NCI-H526 (cell line): ENCODE results near the gene LATS2.
A peak's percentile ranks its signal among the peaks of the same experiment; 100 is the strongest.
"Not testable (repeated sequence)": the region's sequence is repeated elsewhere in the genome, so short reads cannot be mapped to it uniquely, and the experiment has no call there.

Experiments used
- DNase-seq, 2 experiments: peaks; one replicate each; lab custom pipeline; 2025; lab: John Stamatoyannopoulos, UW

Gene LATS2

DNA sequence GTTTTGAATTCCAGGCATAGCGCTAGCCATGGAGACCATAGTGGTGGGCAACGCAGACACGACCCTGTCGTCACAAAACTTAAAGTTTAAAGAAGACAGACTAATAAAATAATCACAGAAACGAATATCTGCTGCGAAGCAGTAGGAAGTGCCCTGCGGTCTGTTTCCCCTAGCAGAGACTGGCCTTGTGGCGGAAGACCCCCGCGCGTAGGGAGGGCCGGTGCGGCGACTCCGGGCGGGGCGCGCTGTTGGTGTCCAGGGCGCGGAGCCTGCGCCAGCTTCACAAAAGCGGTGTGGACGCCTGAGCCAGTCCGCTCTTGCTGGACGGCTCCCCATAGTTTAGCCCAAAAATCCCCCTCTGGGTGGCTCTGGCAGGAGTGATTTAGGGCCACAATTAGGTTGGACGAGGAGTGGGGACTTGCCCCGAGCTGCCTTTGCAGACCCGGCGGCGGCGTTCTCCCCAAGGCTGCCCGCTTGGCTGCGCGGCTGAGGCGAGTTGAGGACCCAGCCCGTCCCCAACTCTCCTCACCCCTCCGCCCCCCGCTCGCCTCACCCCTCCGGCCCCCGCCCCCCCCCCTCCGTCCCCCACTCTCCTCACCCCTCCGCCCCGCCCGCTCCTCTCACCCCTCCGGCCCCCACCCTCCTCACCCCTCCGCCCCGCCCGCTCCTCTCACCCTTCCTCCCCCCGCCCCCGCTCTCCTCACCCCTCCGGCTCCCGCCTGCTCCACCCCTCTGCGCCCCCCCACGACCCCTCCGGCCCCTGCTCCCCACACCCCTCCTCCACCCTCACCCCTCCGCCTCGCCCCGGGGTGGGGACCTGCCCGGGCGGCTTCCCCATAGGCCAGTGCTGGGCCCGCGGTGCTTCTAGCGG lies 14.2 kb upstream of the LATS2 start:
- DNase-seq = peak in 1 of 2 experiments; percentile 51

- no peak for DNase-seq
Measured at GRCh38 chr13:21075011-21075378, 13.6 kb upstream of the LATS2 start.

DNA sequence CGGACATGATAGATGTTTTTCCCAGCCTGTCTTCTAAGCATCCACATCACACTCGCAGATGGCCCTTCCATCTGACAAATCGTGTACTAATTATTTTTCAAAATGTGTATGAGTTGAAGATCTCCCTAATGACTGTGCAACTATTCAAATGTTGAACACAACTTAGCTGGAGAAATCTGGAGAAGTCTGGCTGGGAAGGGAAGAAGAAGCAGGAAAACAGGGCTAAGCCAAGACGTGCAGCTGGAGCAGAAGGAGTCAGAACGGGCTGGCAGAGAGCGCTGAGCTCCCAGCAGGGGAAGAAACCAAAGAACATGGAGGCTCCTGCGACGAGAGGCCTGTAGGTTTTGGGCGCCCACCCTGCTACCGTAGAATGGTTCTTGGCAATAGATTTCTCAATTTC lies 13.2 kb upstream of the LATS2 start:
- no peak for DNase-seq

- no peak for DNase-seq
Measured at GRCh38 chr13:21071924-21072323, 10.5 kb upstream of the LATS2 start.

DNA sequence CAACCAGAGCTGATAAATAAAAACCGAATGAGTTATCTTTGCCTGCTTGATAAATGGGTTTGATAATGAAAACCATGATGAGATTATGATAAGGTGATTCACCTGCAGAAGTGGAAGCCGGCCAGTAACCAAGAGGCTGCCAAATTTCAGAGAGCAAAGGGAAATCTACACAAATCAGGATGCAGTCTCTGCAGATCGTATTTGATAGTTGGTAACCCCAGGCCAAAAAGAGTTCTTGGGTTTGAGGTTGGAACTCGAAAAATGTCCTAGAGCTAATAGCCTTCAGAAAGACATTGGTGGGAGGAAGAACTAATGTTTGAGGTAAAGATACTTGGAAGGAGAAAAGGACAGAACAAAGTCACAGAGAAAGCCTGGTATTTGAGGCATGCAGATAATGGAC lies 9.6 kb upstream of the LATS2 start:
- no peak for DNase-seq

DNA sequence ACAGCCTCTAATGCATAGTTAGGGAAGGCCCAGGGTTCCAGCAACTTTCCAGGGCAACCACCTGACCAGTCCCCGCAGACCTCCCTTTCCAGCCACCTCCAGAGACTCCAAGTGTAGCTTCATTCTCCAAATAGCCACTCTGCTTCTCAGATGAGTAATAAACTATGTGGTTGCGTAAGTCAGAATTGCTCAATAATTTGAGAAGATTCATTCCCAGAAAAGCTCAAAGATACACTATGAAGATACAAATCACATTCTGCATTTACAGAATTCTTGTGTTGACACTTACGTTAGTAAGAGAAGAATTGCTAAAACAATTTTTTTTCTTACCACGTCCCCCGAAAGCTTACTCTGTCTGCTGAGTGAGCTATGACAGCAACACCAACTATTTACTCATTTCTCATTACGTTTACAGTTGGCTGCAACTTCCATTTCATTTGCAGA lies 8.2 kb upstream of the LATS2 start:
- no peak for DNase-seq

GRCh38 chr13:21067848-21068247 lies 6.5 kb upstream of the LATS2 start:
- no peak for DNase-seq

DNA sequence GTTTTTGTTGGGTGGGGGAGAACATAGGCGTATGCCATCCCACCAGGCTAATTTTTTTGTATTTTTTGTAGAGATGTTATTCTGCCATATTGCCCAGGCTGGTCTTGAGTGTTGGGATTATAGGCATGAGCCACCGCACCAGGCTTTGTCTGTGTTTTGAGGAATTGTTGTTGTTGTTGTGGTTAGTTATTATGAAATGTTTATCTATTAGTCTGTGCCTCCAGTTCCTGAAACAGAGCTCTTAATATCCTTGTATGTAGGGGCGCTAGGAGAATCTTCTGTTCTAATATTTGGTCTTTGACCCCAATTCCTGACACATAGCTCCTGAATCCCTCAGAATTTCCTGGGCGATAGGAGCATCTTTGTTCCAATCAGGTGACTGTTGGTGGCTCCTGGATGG lies 5.6 kb upstream of the LATS2 start:
- no peak for DNase-seq

GRCh38 chr13:21065686-21066085 lies 4.3 kb upstream of the LATS2 start:
- no peak for DNase-seq

- no peak for DNase-seq
Measured at GRCh38 chr13:21063031-21063430, 1.6 kb upstream of the LATS2 start.

DNA sequence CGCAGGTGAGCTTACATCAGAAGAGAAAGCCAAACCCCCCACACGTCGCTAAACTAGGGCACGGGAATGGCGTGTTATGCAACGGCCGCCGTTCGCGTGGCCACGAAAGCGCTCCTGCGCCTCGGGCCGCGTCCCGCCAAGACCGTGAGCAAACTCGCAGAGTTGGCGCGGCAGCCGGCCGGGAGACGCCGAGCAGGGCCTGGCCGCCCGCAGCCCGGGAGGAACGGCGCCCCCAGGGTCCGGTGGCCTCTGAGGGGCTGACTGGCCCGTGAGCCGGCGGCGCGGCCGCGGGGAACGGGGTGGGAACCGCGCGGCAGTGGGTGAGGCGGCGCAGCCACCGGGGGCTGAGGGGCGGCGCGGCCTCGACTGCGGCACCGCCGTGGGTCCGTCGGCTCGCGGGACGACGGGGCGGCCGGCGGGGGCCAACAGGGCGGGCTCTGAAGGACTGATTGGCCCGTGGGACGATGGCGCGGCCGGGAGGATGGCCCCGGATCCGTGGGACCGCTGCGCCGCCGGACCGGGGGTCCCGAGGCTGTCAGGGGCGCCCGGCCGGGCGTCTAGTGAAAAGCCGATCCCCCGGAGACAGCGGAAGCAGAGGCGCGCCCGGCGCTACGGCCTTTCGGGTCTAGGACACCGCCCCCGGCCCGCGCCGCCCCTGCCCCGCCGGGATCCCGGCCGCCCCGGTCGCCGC lies 903 bp downstream of the LATS2 start:
- peak in 1 of 2 experiments; percentile 38 for DNase-seq

DNA sequence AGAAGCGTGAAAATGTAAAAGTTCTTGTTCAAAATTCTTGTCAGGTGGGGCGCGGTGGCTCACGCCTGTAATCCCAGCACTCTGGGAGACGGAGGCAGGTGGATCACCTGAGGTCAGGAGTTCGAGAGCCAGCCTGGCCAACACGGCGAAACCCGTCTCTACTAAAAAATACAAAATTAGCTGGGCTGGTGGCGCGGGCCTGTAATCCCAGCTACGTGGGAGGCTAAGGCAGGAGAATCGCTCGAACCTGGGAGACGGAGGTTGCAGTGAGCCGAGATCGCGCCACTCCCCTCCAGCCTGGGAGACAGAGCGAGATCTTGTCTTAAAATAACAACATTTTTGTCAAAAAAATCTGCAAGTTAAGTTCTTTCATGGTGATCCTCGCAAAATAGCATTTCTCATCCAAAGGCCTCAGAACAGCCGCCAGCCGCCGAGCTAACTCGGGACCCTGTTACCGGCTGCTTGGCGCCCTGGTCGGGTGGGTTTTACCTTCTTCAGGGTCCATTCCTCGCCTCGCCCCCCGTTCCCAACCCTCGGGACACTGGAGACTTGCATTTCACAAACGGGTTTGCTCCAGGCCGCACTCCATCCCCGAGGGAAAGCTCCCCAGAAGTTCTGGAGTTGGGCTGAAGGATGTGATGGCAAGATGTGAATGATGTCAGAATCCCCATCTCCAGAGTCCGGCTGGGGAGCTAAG lies 1.6 kb downstream of the LATS2 start:
- peak in 1 of 2 experiments; percentile 38 for DNase-seq

- no peak for DNase-seq
Measured at GRCh38 chr13:21058361-21058760, 3.0 kb downstream of the LATS2 start.

DNA sequence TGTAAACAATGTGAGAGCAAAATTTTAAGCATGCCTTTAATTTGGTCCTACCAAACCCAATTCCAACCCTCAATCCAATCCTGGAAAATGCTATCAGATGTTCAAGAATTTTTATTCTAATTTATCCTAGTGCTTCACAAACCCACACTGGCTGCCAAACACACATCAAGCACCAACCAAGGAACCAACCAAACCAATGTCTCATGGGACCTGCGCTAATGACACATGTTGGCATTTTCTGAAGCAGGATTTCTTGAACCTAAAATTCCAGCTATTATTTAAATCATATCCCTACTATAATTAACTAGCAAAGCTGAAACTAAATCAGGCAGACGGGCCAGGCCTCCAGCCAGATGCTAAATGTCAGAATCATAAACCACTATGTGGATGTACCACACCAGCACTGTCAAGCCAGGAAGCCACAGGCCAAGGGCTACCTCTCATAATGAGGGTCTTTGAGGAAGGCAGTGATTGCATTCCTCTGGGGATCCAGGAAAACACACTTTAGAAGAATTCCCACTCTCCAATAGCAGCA lies 5.8 kb downstream of the LATS2 start:
- no peak for DNase-seq

DNA sequence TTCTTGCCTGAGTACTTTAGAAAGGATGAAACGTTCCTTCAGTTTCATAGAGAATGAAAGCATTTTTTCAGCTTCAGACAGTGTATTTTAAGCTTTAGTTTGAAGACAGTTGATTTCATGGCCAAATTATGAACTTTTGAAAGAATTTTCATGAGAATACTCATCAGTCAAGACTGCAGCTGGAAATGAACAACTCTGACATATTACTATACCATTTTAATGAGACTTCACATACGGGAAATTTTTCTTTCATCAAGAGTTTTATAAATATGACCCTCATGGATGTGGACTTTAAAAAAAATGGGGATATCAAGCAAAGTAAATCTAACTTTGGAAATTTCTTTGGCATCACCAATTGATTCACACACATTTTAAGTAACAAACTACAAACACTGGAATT lies 6.4 kb downstream of the LATS2 start:
- no peak for DNase-seq

DNA sequence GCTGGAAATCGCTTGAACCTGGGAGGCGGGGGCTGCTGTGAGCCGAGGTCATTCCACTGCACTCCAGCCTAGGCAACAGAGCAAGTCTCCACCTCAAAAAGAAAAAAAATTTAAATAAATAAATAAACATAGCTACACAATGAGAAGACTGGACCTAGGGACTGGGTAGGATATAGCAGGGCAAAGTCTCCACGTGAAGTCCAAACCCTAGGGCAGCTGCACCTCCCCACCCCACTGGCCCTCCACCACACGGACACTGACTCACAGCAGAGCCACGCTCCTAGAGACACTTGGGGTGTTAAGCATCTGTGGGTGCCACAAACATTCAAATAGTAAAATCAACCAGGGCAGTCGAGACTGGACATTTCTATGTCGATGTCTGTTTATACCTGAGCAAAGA lies 7.1 kb downstream of the LATS2 start:
- DNase-seq = no peak

DNA sequence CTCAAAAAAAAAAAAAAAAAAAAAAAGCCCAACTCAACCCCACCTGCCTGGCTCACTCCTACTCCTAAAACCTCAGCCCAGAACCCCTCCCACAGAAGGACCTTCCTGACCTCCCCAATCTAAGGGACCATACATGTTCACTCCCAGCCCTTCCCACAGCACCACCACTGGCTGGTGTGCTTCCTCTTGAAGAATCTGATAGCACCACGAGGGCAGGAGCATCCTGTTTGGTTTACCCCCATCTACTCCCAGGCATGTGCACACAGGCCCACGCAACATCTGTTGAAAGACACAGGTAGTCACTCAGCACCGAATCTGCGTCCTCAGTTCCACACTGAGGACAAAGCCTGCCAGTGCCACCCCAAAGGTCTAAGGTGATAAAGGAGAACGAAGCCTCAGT lies 8.2 kb downstream of the LATS2 start:
- no peak for DNase-seq

DNA sequence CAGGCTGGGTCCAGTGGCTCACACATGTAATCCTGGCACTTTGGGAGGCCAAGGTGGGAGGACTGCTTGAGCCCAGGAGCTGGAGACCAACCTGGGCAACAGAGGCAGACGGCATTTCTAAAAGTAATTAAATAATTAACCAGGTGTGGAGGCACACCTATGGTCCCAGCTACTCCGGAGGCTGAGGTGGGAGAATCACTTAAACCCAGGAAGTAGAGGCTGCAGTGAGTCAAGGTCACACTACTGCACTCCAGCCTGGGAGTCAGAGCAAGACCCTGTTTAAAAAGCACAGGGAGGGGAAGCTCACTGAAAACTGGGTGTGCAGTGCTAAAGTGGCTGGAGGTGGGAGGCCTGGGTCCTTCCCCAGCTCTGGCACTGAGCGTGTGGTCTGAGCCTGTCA lies 9.7 kb downstream of the LATS2 start:
- DNase-seq = no peak

DNA sequence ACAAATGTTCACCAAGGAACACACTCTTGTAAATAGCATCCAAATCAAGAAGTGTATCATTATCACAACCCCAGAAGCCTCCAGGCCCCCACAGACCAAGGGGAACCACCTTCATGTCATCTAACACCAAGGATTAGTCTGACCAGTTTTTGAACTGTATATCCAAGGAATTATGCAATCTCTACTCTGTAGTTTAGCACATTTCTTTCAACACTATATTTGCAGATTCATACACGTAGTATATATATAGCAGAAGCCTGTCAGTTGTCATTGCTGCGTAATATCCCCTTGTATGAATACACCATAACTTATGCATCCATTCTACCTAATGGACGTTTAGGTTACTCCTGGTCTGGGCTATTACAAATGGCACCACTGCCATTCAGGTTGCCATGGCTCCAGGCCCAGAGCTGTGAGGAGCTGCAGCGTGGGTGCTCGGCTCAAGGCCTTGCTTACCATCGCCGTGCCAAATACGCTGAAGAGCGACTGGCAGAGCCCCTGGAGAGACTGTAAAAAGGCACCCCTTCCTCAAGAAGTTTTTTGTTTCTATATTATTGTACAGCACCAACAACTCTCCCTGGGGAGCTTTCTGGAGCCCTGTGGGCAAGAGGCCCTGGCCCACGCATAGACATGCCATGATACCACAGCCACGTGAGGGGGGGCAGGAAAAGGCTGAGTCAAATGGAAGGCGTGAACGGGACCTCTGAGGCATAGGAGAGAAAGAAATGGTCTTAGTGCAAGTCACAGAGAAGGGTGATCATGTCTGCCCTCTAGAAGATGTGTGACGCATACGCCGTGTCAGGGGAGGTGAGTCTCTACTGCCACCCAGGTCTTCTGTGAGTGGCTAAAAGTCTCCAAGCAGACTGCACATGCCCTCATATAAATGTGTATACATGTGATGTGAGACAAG lies 10.8 kb downstream of the LATS2 start:
- no peak for DNase-seq

DNA sequence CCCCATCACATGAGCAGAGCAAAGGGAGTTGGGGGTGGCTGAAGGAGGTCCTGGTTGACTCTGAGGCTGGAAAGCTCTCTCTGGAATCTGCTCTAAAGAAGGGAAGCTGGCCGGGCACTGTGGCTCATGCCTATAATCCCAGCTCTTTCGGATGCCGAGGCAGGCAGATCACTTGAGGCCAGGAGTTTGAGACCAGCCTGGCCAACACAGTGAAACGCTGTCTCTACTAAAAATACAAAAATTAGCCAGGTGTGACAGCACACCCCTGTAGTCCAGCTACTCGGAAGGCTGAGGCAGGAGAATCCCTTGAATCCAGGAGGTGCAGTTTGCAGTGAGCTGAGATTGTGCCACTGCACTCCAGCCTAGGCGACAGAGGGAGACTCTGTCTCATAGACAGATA lies 11.7 kb downstream of the LATS2 start:
- DNase-seq = not testable (repeated sequence)

DNA sequence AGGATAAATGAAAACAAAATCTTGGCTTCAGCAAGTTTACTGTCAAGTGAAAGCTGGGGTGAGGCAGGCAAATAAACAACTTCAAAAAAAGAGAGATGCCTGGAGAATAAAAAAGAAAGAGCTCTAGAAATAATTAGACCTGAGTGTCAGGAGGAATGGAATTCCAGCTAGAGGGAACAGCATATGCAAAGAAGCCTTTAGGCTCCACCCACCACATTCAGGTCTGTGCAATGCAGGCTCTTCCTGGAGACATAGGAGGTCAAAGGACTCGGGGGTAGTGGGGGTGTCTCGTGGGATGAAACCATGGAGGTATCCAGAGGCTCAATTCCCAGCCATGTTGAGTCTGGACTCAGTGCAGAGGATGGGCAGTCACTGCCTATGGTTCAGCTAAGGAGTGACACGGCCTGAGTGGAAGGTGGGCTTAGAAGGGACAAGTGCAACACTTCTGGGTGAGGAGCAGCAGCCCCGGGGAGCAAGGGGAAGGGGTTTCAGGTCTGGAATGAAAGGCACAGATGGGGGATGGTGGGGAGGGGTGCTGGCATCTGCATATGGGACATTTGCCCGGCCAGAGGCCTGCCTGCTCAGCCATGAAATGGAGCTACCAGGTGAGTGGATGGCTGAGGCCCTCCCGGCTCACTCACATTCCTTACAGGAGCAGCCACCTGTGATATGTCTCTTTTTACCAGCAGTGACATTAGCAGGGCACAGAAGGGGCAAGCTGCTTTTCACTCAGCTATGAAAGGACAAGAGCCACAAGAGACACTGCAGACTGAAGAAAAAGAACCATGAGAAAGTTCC lies 12.3 kb downstream of the LATS2 start:
- DNase-seq = no peak
